SIG-M5 treated with dmso at 0.1 percent for 504 hours (cell line): ENCODE measurements around the gene MYH7.
"Not testable (repeated sequence)": the region's sequence is repeated elsewhere in the genome, so short reads cannot be mapped to it uniquely, and the experiment has no call there.

Experiments
- DNase-seq: peaks from one replicate; lab custom pipeline; 2025; ENCODE audit not compliant: unreplicated experiment; lab: John Stamatoyannopoulos, UW

MYH7 gene

DNA sequence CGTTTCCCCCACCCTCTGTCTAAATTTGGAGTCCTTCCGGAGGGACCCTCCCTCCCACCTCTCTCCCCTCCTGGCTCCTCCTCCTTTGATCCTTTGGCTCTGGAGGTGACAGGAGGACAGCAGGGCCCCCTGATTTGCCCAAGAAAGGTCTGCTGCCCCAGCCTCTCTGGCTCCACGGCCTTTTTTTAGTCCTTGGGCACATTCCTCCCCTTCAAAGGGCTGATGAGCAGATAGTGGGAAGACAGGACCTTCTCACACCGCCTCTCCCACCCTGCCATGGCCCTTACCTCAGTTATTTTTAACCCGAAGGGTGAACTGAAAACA is 27.2 kb downstream of the MYH7 start:
- DNase-seq: no peak

DNA sequence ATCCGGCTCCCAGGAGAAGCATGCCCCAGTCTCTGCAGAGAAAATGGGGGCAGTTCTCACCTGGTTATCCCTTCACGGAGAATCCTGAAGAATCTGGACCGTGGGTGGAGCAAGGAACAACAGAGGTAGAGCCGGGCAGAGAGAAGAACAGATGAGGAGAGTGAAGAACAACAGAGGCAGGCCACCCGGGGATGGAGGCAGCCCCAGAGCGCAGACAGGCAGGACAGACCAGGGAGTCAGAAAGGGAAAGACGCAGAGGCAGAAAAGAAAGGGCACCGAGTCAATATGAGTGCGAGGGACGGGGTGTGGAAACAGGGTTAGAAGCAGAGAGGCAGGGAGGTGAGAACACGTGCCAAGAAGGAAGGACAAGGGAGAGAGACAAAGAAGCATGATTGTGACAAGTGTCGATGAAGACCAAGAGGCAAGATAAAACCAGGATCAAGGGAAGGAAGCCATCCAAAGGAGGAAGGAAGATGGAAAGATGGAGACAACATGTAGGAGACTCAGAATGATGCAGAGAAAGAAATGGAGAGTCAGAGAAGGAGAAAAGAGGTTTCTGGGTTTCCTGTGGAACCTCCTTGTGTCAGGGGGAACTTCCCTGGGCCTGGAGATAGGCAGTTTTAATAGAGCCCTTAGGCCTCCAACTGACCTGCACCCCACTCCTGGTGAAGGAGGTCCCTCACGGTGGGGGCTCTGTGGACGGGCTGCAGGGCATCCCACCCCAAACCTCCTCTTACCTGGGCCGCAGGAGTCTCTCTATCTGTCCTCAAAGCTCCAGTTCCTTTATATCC is 27.7 kb downstream of the MYH7 start, which contains the start of gene MYH6:
TSS of gene MYH6 (minus strand) at position 758 of the 791 bp plus-strand sequence. CDS start 1,050 bp downstream, outside the sequence.
- no peak for DNase-seq

DNA sequence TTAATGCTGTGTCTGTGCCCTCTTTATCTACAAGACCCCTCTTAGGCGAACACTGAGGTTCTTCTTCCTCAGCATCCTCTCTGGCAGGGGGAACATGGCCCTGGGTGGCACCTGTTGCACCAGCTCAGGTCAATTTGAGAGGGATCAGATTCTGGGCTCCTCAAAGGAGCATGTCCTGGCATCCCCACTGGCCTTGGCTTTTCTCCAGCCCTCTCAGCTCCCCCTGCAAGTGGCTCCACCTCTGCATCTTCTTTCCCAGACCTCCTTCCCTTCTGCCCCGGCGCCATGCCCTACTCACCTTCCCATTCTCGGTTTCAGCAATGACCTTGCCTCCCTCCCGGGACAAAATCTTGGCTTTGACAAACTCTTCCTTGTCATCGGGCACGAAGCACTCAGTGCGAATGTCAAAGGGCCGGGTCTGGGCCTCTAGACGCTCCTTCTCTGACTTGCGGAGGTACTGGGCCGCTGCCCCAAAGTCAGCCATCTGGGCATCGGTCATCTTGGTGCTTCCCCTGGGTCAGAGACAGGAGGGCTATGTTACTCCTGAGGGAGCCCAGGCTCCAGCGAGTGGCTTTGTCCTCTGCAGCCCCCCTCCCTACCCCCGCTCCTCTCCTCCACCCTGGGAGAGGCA is 28.6 kb downstream of the MYH7 start:
- DNase-seq: no peak

DNA sequence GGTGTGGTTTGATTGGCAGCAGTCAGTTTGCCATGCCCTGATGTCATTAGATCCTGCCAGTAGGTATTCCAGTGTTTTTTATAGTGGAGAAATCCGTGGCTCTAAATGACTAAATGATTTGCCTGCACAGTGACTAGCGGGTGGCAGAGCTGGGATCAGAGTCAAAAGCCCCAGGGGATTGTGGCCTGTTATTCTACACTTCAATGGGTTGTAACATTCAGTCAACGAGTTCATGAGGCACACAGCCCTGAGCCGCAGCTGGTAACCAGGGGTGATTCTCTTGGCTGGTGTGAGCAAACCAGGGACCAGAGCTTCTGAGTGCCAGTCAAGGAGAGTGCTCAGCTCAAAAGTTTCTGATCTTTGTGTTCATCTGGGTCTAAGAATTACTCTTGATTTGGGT is 29.2 kb downstream of the MYH7 start:
- no peak for DNase-seq

DNA sequence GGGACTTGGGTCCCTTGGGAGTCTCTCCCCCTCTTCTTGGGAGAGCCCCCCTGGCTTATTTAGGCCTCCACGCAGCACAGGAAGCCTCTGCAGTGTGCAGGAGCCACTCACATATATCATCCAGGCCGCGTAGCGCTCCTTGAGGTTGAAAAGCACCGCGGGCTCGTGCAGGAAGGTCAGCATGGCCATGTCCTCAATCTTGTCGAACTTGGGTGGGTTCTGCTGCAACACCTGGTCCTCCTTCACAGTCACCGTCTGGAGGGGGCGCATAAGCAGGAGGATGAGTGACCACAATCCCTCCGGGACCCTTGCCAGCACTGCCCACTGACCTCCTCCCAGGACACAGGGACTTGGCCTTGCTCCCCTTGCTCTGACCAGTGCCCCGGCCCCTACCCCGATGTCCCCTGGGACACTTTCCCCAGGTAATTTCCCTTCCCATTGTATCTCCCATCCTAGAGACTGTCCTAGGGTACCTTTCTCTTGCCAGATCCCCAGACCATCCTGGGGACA is 29.9 kb downstream of the MYH7 start:
- DNase-seq: no peak

DNA sequence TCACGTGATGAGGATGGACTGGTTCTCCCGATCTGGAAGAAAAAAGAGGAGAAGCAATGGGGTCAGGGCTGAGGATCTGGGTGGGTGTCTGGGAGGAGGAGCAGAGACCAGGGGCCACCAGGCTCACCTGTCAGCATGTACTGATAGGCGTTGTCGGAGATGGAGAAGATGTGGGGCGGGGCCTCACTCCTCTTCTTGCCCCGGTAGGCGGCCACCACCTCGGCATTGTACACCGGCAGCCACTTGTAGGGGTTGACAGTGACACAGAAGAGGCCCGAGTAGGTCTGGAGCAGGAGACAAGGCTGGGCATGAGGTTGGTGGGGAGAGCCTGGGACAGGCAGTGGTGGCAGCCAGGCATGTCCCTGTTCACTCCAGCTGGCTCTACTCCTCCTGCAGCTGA is 30.4 kb downstream of the MYH7 start:
- DNase-seq: no peak

DNA sequence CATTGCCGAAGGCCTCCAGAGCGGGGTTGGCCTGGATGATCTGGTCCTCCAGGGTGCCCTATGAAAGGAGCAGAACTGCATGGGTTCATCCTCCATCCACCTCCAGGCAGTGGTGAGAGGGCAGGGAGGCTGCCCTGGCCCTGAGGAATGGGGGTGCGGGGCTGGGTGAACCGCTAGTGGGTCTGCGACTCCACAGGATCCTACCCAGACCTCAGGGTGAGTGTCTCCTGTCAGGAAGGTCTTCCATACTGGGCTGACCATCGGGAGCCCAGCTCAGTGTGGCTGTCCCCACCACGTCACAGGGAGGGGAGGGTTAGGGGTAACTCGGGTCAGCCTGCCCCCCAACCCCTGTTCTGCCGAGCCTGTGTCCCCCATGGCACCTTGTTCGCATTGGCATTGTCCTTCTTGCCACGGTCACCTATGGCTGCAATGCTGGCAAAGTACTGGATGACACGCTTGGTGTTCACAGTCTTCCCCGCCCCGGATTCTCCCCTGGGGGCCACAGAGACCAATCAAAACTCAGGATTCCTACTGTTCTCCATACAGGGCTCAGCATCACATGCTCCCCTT is 31.0 kb downstream of the MYH7 start:
- no peak for DNase-seq

DNA sequence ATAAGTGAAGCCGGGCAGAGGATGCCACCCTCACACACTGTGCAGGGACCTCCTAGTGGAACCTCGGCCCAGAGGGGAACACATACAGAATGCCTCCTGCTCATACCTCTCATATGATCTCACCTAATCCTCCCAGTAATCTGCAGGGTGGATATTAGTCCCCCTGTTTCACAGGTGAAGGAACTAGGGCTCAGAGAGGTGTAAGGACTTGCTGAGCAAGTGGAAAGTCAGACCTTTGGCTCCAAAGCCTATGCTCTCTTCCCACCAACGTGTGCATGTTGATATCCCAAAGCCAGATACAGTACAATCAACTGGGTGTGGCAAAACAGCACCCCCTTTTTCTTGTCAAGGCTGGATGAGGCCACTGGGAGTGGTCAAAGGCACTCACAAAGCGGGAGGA is 31.6 kb downstream of the MYH7 start:
- no peak for DNase-seq

DNA sequence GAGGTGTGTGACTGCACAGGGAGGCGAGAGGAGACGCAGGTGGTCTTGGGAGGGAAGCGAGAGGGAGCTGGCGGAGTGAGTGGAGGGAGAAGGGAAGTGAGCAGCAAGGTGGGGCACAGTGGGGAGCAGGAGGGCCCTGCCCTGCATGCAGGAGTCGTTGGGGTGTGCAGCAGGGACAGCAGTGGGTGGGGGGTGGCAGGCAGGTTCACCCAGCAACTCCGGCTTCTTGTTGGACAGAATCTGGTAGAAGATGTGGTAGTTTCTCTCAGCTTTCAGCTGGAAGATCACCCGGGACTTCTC is 32.4 kb downstream of the MYH7 start:
- DNase-seq: no peak

DNA sequence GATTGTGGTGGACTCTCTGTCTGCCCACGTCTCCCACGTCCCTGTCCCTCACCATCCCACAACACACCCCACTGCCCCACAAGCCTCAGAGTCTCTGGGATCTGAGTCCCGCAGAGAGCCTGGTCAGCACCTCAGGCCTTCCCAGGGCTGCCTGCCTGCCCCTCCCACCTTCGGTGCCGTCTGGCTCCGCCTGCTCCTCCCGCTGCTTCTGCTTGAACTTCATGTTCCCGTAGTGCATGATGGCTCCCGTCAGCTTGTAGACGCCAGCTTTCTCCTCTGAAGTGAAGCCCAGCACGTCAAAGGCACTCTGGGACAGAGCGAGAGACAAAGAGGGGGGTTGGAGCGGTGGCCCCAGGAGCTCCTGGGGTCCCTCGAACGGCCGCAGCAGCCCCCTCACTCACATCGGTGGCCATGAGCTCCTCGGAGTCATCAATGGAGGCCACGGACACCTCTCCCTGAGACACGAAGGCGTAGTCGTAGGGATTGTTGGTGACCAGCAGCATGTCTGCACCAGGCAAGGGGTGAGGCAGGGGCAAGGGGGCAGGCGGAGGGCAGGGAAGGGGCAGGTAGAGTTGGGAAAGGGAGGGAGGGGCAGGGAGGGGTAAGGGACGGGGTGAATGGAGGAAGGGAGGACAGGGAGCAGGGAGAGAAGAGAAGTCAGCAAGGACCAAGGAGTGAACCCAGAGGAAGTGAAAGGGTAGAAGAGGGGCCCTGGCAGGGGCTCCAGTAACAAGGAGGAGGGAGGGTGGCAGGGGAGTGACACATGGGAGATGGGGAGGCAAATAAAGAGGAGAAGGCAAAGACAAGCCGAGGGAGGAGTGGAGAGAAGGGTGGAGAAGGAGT is 32.9 kb downstream of the MYH7 start:
- DNase-seq: peak; percentile 25

DNA sequence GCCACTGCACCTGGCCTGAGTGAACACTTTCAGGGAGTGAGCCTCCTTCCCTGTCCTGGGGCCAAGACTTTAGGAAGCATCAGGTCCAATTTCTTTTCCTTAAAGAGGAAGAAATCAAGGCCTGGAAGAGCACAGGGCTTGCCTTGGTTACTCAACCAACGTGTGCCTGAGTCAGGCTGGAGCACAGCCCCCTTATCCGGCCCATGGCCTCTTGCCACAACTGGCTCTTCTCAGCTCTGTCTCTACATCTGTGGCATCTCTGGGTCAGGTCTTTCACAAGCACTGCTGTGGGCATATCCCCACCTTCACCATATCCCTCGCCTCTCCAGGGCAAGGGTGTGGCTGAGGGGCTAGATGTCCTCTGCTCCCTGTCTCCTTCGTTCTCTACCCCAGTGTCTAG is 34.2 kb downstream of the MYH7 start:
- DNase-seq: peak; percentile 75

DNA sequence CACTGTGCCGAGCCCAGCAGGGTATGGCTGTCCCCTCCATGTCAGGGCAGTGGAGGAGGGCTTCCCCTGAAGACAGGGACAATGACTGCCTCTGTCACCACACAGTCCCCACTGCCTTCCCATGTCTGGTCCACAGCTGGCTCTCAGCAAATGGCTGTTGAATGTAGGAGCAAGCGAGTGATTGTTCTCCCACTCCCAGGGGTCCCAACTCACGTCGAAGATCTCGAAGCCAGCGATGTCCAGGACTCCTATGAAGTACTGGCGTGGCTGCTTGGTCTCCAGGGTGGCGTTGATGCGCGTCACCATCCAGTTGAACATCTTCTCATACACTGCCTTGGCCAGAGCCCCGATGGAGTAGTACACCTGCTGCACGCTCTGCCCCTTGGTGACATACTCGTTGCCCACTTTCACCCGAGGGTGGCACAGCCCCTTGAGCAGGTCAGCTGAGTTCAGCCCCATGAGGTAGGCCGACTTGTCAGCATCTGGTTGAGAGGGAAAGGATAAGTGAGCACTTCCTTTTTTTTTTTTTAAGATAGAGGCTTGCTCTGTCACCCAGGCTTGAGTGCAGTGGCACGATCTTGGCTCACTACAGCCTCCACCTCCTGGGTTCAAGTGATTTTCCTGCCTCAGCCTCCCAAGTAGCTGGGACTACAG is 34.8 kb downstream of the MYH7 start:
- peak; percentile 23 for DNase-seq

DNA sequence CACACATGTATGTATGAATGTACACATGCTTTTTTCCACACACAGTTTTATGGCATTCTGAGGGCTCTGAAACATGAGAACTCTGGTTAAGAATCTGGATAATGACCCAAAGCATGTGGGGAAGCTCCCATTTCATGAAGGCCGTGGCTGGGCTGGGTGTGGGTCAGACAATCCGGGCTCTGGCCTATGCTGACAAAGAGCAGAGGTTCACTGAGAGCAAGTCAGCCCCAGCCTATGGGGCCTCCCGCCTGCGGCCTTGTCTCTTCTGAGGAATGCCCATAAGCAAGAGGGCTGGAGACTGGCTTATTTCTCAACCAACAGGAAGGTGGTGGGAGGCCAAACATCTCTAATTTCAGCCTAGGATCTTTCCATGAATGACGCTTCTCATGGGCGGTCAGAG is 35.9 kb downstream of the MYH7 start:
- DNase-seq: no peak

DNA sequence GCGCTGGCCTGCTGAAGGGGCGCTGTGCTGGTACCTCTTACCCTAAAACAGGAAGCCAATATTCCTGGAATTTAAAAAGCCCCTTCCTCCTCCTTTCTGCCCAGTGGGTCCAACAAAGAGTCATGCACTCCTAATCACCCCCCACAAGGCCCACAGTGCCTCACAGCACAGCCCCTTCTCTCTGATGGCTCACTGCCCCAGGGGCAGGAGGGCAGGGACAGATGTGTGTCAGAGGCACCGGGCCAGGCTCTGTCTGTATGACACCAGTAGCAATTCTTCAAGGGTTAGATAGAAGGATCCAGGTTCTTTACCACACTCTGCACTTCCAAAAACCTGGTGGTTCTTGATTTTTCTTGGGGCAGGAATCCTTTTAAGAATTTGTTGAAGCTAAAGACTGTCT is 36.3 kb downstream of the MYH7 start:
- no peak for DNase-seq

DNA sequence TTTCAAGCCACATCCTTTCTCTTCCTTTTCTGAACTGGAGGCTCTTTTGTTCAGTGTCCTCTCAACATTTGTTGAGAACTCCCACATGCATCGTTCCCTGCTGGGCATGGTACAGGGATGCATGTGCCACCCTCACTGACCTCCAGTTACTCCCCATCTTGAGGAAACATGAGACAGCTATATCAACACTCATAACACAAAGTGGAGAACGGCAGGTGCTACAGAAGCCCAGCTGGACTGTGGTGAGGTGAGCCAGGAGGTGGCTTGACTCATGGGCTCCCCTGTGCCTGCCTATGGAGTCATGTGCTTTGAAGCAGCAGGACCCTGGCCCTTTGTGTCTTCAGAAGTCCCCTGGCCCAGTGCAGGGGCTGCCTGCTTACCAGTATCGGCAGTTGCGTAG is 37.1 kb downstream of the MYH7 start:
- no peak for DNase-seq

DNA sequence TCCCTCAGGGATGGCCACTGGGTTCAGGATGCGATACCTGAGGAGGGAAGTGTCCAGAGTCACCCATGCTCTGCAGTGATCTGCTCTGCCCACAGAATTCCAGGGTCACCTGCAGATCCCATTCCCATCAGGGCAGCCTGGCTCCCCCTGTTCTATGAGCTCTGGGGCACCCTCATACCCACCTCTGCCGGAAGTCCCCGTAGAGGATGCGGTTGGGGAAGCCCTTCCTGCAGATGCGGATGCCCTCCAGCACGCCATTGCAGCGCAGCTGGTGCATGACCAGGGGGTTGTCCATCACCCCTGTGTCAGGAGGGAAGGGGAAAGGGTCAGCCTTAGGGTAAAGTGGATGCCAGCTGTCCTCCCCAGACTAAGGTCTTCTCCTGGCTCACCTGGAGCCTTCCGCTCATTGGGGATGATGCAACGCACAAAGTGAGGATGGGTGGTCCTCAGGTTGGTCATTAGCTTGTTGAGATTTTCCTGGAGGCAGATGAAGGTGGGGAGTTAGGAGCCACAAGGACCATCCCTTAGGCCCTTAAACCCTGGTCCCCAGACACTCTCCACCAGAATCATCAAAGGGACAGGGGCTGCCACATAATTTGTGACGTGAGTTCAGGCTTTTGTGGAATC is 38.6 kb downstream of the MYH7 start:
- no peak for DNase-seq

DNA sequence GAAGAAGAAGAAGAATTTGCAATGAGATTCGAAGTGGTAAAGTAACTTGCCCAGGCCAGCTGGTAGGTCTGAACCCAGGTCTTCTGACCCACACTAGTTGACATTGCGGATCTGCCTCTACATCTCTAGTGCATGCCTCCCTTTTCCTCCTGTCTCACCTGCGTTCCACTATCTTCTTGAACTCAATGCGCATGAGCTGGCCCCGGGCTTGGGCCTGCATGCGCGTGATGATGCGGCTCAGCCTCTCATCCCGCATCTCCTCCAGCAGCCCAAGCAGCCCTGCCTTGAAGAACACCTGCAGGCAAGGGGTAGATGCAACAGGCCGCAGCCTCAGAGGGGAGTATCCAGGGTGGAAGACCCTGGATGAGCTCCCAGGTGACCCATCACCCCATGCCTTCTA is 39.3 kb downstream of the MYH7 start:
- DNase-seq: no peak

DNA sequence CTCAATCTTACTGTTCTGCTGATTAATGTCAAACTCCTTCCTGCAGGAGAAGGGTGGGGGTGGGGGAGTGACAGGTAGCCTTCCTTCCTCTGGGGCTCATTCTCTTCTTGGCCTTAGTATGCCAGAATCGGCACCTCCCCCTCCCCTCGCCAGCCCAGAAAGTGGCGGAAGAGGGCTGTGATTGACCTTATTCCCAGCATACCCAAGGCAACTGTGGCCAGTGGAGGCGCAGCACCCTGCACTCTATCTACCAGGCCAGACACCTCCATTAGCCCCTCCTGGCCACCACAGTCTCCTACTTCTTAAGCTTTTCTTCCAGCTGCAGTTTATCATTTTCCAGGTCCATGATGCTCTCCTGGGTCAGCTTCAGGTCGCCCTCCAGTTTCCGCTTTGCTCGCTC is 42.8 kb downstream of the MYH7 start:
- no peak for DNase-seq

DNA sequence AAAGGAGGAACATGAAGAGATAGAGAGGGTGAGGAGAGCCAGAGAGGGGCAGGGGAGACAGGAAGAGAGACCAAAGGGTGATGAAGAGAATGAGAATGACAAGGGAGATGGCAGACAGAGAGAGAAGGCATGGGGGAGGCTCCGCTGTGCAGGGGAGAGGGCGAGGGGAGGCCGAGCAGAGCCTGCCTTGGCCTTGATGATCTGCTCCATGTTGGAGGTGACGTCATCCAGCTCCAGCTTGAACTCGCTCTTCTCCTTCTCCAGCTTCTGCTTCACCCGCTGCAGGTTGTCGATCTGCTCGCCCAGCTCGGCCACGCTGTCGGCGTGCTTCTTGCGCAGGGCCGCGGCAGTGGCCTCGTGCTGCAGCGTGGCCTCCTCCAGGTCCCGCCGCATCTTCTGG is 45.6 kb downstream of the MYH7 start:
- not testable (repeated sequence) for DNase-seq

DNA sequence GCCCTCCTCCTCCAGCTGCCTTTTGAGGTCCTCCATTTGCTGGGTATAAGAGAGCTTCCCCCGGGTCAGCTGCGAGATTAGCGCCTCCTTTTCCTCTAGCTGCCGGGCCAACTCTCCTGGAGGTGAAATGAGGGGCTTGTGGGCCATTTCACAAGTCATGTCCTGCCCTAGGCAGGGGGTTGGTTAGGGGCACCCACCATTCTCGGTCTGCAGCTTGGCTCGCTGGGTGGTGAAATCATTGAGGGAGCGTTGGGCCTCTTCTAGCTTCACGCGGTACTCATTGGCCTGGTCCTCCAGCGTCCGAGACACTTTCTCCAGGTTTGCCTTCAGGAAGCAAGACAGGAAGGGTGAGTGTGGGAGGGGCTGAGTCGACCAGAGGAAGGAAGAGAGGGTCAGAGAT is 46.1 kb downstream of the MYH7 start:
- no peak for DNase-seq

DNA sequence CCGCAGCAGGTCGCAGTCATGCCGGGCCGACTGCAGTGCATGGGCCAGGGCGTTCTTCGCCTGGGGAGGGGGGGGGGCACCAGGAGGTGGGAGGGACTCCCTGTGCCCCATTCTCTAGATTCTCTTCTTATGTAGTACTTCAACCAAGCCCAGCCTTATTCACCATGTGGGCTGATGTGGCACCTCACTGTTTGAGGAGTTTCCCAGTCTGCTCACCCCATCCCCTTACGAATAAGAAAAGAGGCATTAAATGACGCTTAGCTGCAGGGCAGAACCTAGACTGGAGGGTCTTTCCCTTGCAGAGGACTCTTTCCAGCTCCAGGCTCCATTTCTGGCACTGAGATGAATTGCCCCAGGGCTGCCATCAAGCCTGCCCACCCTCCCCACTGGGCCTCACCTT is 46.5 kb downstream of the MYH7 start:
- no peak for DNase-seq
